ENCODE measurements around the gene ZDHHC18.
"Not testable (repeated sequence)": the region's sequence is repeated elsewhere in the genome, so short reads cannot be mapped to it uniquely, and the experiment has no call there.

Gene ZDHHC18

DNA sequence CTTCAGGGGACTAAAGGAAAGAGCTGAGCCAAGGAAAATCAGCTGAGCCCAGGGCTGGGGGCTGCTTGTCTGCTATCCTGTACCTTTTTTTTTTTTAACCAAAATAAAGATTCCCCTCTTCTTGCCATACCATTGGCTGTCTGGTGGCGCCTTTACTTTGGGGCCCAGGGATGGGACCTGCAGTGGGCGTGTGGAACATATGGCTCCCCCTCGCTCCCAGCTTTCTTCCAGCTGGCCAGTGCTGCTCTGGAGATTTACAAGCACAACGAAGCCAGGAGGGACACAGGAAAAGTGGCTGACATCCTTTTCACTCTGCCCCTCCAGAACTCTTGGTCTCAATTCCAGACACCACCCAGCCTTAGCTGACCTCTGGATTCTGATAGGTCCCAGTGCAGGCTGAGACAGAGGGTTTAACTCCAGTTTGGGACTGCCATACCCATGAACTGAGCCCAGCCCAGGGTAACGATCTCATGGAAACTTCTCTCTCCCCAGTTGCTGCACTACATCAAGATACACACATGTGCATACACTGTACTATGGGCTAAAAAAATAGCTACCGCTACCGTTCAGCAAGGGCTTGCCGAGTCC lies 31.1 kb downstream of the ZDHHC18 start:
- no peak for DNase-seq (ENCODE audit: low read depth, low spot score)

DNA sequence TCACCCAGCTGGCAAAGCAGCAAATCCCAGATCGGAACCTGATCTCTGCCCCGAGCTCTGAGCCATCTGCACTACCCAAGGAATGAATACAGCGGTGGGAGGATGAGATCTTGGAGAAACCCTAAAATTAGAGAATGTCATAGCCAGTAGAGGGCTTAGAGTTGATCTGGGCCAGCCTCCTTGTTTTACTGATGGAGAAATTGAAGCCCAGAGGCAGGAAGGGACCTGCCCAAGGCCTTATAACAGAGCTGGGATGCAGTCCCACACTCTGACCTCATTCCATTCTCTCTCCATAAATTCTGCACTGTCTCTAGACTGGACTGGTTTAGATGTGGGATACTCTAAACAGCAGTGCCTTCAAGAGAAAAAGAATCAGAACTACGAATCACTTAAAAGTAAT lies 31.7 kb downstream of the ZDHHC18 start:
- no peak for DNase-seq (ENCODE audit: low read depth, low spot score)

GRCh38 chr1:26858891-26859640 lies 32.6 kb downstream of the ZDHHC18 start:
- DNase-seq (ENCODE audit: low read depth, low spot score) = no peak

- no peak for DNase-seq (ENCODE audit: low read depth, low spot score)
Measured at GRCh38 chr1:26861286-26861701, 34.8 kb downstream of the ZDHHC18 start.

DNA sequence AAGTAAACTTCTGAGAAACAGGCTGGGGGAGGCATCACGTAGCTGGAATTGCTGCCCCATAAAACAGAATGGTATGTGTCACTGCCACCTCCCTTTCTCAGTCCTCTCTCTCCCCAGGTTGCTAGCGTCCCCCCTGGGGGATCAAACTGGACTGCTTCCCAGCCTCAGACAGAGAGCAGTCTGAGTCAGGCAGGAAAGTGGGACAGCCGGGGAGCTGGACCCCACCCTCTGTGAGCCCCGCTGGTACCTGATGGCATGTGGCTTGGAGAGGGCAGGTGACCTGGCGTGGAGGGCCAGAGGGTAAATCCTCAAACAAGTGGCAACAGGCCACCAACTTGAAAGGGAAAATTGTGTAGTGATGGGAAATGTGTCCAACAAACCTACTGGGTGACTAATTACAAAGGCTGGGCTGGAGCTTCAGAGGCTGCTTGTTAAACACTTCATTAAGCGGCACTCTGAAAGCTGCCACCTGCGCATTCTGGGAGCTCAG lies 35.4 kb downstream of the ZDHHC18 start:
- DNase-seq (ENCODE audit: low read depth, low spot score) = no peak

GRCh38 chr1:26862781-26863684 lies 36.5 kb downstream of the ZDHHC18 start, which contains the start of gene SFN:
Gene SFN, plus strand, starts transcription at chr1:26863149. Its CDS starts 64 bp downstream, at chr1:26863213.
- no peak for DNase-seq (ENCODE audit: low read depth, low spot score)

GRCh38 chr1:26863685-26864077 lies 37.2 kb downstream of the ZDHHC18 start:
- no peak for DNase-seq (ENCODE audit: low read depth, low spot score)

- DNase-seq (ENCODE audit: low read depth, low spot score) = peak; percentile 85
Measured at GRCh38 chr1:26864610-26865480, 38.4 kb downstream of the ZDHHC18 start.

DNA sequence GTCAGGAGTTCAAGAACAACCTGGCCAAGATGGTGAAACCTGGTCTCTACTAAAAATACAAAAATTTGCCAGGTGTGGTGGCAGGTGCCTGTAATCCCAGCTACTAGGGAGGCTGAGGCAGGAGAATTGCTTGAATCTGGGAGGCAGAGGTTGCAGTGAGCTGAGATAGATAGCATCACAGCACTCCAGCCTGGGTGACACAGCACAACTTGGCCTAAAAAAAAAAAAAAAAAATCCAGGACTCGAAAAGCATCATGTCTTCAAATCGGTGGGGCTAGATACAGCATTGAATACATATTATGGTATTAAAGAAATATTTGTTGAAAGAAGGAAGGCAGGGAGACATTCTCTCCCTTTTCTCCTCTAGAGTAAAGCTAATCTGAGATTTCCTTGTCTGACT lies 46.6 kb downstream of the ZDHHC18 start:
- not testable (repeated sequence) for DNase-seq (ENCODE audit: low read depth, low spot score)

DNA sequence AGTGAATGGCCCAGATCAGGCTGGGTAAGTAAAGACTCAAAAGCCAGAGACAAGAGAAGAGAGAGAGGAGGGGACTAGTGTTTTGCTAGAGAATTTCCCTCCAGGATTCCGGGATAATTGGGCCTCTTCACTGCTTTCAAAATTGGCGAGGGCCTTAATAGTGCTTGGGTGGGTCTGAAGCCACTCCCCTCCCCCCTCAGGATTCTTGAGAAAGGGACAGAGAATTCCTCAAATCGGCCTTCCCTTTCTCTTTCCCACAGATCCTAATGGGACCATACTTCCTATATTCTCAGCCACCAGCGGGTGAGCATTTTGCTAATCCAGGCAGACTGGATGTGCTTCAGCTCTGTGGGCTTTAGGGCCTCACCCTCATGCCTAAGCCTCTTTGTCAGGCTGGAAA lies 48.4 kb downstream of the ZDHHC18 start:
- DNase-seq (ENCODE audit: low read depth, low spot score) = no peak

DNA sequence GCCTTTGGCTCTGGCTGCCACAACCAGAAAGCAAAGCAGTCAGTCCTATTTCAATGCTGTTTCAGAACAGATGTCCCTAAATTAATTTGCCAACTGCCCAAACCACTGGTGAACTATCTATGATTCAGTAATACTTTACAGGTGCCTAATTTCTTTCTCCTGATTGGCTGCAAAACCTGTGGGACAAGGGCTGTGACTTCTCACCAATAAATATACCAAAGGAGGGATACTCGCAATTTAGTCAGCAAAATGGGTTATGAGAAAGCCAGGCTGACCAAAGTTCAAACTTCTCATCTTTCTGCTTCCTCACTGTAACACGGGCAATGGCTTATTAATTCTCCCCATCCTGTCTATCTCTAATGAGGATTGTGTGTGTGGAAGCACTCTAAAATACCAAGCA lies 50.8 kb downstream of the ZDHHC18 start:
- DNase-seq (ENCODE audit: low read depth, low spot score) = no peak

- DNase-seq (ENCODE audit: low read depth, low spot score) = no peak
Measured at GRCh38 chr1:26879793-26880192, 53.3 kb downstream of the ZDHHC18 start.

GRCh38 chr1:26881611-26882010 lies 55.1 kb downstream of the ZDHHC18 start:
- not testable (repeated sequence) for DNase-seq (ENCODE audit: low read depth, low spot score)

DNA sequence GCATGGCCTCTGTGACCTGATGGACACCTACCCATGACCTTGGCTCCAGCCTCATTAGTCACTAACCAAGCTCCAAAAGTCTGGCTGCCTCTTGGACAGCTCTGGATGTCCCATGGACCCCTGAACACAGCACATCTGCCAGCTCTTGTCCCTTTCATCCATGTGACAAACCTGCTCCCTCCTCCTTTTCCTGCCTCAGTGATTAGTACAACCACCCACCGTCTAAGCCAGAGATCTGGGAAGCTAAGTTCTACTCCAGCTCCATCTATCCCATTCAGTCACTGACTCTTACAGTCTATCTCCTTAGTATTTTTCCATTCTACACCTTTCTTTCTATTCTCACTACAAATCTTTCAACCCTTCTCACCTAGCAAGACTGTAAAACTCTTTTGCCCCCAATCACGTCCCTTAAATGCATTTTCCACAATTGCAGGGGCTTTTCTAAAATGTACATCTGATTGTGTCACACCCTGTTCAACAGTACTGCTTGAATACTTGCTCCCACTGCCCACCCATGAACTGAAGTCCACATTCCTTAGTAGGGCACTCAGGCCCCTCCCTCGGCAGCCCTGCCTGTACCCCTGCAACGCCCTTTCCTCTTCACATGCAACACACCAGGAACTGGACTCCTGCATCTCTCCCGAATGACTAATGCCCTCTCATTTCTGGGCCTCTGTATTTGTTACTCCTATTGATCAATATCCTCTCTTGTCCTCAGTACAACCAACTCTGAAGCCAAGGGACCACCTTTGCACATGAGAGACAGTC lies 56.4 kb downstream of the ZDHHC18 start:
- DNase-seq (ENCODE audit: low read depth, low spot score) = no peak

GRCh38 chr1:26887125-26887524 lies 60.6 kb downstream of the ZDHHC18 start:
- no peak for DNase-seq (ENCODE audit: low read depth, low spot score)

DNA sequence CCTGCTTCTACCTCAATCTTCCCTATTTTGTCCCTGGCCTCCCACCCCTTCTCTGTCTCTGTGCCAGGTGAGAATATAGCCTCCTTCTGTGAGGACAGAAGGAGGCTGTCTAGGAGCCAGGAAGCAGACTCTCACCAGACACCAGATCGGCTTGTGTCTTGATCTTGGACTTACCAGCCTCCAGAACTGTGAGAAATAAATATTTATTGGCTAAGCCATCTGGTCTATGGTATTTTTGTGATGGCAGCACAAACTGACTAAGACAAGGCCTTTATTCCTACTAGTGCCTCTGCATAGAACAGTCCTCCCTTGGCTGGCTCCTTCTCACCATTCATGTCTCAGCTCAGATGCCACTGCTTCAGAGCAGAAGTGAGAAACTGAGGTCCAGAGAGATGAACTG lies 61.7 kb downstream of the ZDHHC18 start:
- no peak for DNase-seq (ENCODE audit: low read depth, low spot score)

GRCh38 chr1:26889551-26890466 lies 63.3 kb downstream of the ZDHHC18 start, which contains the start of gene GPN2:
Gene GPN2, minus strand, starts transcription at chr1:26890283. Its CDS starts 187 bp downstream, at chr1:26890096.
- DNase-seq (ENCODE audit: low read depth, low spot score) = peak; percentile 45

DNA sequence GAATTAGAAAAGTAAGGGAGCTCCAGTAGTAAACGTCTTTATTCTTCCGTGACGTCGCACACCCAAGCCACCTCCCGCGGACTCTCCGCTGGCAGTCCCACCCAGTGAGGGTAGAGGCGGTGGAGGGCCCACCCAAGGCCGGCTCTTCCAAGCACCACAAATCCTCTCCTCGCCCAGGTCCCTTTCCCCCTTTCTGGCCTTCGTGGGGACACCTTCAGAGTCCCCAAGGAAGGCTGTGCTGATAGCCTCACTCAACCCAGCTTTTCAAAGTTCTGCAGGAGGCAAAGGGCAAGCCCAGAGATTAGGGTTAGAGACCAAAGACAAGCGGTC lies 63.9 kb downstream of the ZDHHC18 start:
- no peak for DNase-seq (ENCODE audit: low read depth, low spot score)

- no peak for DNase-seq (ENCODE audit: low read depth, low spot score)
Measured at GRCh38 chr1:26894263-26894662, 67.8 kb downstream of the ZDHHC18 start.
